Measurements from ENCODE around the gene CAV2. TPM values are rescaled to one million over a fixed set of nuclear protein-coding genes. Genes with fewer than 3 reads are reported as not detected.

The CAV2 gene
- total RNA-seq, 2 experiments from 2014 or later, result not detected

DNA sequence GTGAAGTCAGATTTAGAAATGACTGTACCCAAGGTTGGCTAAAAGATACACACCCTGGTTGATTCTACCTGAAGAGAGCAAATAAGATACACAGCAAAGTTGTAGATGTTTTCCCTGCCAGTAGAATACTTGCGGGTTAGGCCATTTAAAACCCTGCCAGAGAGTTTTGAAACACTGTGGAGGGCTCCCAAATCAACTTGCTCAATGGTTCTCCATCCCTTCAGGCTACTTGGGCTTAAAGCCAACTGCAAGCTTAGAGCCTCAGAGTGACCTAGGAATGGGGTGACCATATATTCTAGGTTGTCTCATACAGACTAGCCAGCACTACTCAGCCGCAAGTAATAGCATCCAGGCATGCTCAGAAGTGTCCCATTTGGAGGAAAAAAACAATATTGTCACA lies 35.3 kb downstream of the CAV2 start:
- H3K36me3 ChIP-seq (ENCODE audit: insufficient read depth, low read length), result no peaks in the 10 kb centered on the region
- H3K27ac ChIP-seq (ENCODE audit: low read depth, low read length, poor library complexity, severe bottlenecking), result no peak overlapping the region
- H3K4me1 ChIP-seq (ENCODE audit: insufficient read depth, low read length, poor library complexity, severe bottlenecking), result no peaks in the 10 kb centered on the region
- BruUV-seq (replicated peaks), result no TSS peak
- H4K20me1 ChIP-seq (ENCODE audit: insufficient read depth, low read length), result no peaks in the 10 kb centered on the region
- no peaks in the 10 kb centered on the region for H3K79me2 ChIP-seq (ENCODE audit: insufficient read depth, low read depth, low read length)
- no peak overlapping the region for H3K4me2 ChIP-seq (ENCODE audit: low read length)
- intact Hi-C loops (cut with micrococcal nuclease; ENCODE audit: unreplicated experiment), result no loop called here
- no peak for DNase-seq (ENCODE audit: low spot score)
- no peak overlapping the region for H2AFZ ChIP-seq (ENCODE audit: low read length)
- ChIA-PET POLR2A (no interaction called here), CTCF (ENCODE audit: unreplicated experiment) (no interaction called here)
- no peaks in the 10 kb centered on the region for H3K9me3 ChIP-seq (ENCODE audit: low read length)
- TF ChIP-seq, protein P1, sequence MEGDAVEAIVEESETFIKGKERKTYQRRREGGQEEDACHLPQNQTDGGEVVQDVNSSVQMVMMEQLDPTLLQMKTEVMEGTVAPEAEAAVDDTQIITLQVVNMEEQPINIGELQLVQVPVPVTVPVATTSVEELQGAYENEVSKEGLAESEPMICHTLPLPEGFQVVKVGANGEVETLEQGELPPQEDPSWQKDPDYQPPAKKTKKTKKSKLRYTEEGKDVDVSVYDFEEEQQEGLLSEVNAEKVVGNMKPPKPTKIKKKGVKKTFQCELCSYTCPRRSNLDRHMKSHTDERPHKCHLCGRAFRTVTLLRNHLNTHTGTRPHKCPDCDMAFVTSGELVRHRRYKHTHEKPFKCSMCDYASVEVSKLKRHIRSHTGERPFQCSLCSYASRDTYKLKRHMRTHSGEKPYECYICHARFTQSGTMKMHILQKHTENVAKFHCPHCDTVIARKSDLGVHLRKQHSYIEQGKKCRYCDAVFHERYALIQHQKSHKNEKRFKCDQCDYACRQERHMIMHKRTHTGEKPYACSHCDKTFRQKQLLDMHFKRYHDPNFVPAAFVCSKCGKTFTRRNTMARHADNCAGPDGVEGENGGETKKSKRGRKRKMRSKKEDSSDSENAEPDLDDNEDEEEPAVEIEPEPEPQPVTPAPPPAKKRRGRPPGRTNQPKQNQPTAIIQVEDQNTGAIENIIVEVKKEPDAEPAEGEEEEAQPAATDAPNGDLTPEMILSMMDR (conservative IDR thresholded peaks at IDR 0.05; ENCODE audit: low read length), result no peak
- TF ChIP-seq EZH2phosphoT487 (IDR thresholded peaks at IDR 0.05; ENCODE audit: borderline replicate concordance, low read depth, low read length), result no peak
- H3K4me3 ChIP-seq (ENCODE audit: low read depth, low read length, poor library complexity, severe bottlenecking), result no peak overlapping the region
- no peaks in the 10 kb centered on the region for H3K9me2 ChIP-seq (ENCODE audit: insufficient read depth, low read length)

DNA sequence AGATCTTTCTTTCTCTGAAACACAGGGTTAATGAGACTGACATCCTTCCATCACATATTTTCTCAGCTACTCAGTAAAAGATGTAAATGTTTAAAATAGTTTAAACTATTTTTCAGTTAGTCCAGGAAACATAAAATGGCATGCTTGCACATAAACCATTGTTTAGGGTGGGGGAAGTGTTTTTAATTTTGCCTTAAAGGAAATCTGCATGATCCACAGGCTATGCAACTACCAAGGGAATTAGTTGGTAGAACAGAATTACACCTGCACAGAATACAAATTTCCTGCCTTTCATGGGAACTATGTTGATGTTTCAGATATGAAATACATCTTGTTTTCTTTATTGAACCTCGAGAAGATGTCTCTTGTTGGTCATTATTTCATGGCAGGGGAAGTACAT lies 35.9 kb downstream of the CAV2 start:
- no peak overlapping the region for H3K27ac ChIP-seq (ENCODE audit: low read depth, low read length, poor library complexity, severe bottlenecking)
- H2AFZ ChIP-seq (ENCODE audit: low read length), result no peak overlapping the region
- no peak for DNase-seq (ENCODE audit: low spot score)
- intact Hi-C loops (cut with micrococcal nuclease; ENCODE audit: unreplicated experiment), result no loop called here
- ChIA-PET POLR2A (no interaction called here), CTCF (ENCODE audit: unreplicated experiment) (no interaction called here)
- H4K20me1 ChIP-seq (ENCODE audit: insufficient read depth, low read length), result no peaks in the 10 kb centered on the region
- no peak overlapping the region for H3K4me2 ChIP-seq (ENCODE audit: low read length)
- TF ChIP-seq EZH2phosphoT487 (IDR thresholded peaks at IDR 0.05; ENCODE audit: borderline replicate concordance, low read depth, low read length), result no peak
- TF ChIP-seq, protein P1 (conservative IDR thresholded peaks at IDR 0.05; ENCODE audit: low read length), result no peak
- no peaks in the 10 kb centered on the region for H3K36me3 ChIP-seq (ENCODE audit: insufficient read depth, low read length)
- H3K9me3 ChIP-seq (ENCODE audit: low read length), result no peaks in the 10 kb centered on the region
- H3K9me2 ChIP-seq (ENCODE audit: insufficient read depth, low read length), result no peaks in the 10 kb centered on the region
- no TSS peak for BruUV-seq (replicated peaks)
- no peaks in the 10 kb centered on the region for H3K79me2 ChIP-seq (ENCODE audit: insufficient read depth, low read depth, low read length)
- H3K4me1 ChIP-seq (ENCODE audit: insufficient read depth, low read length, poor library complexity, severe bottlenecking), result no peaks in the 10 kb centered on the region
- H3K4me3 ChIP-seq (ENCODE audit: low read depth, low read length, poor library complexity, severe bottlenecking), result no peak overlapping the region

DNA sequence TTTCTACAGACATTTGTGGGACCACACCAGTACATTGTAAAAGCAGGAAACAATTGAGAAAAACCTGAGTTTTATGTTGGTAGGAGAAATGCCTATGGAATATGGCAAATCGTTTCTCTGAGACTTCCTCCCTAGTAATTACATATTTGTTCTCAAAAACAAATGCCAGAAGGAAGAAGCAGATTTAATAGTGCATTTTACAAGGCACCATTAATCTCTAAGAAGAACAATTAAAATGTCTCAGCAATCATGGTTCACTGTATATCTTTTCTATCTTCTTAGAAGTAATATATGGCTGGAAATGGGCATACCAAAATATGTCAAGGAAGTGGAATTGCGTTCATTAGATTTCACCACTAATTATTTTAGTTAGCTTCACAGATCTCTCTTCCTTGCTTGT lies 38.6 kb downstream of the CAV2 start:
- Histone ChIP-seq H3K9me2 (ENCODE audit: insufficient read depth, low read length) (no peaks in the 10 kb centered on the region), H2AFZ (ENCODE audit: low read length) (no peak overlapping the region), H3K27ac (ENCODE audit: low read depth, low read length, poor library complexity, severe bottlenecking) (no peak overlapping the region), H3K9me3 (ENCODE audit: low read length) (no peaks in the 10 kb centered on the region), H3K4me3 (ENCODE audit: low read depth, low read length, poor library complexity, severe bottlenecking) (no peak overlapping the region), H4K20me1 (ENCODE audit: insufficient read depth, low read length) (no peaks in the 10 kb centered on the region), H3K4me2 (ENCODE audit: low read length) (no peak overlapping the region), H3K4me1 (ENCODE audit: insufficient read depth, low read length, poor library complexity, severe bottlenecking) (no peaks in the 10 kb centered on the region), H3K36me3 (ENCODE audit: insufficient read depth, low read length) (no peaks in the 10 kb centered on the region), H3K79me2 (ENCODE audit: insufficient read depth, low read depth, low read length) (no peaks in the 10 kb centered on the region)
- POLR2A ChIA-PET, result no interaction called here
- no peak for TF ChIP-seq EZH2phosphoT487 (IDR thresholded peaks at IDR 0.05; ENCODE audit: borderline replicate concordance, low read depth, low read length)
- TF ChIP-seq, protein P1 (conservative IDR thresholded peaks at IDR 0.05; ENCODE audit: low read length), result no peak
- CTCF ChIA-PET (ENCODE audit: unreplicated experiment), result no interaction called here
- BruUV-seq (replicated peaks), result no TSS peak
- intact Hi-C loops (cut with micrococcal nuclease; ENCODE audit: unreplicated experiment), result no loop called here
- no peak for DNase-seq (ENCODE audit: low spot score)
